Mucosa of descending colon (tissue), 3 donors: ENCODE results near the gene EI24. TPM values are rescaled to one million over a fixed set of nuclear protein-coding genes. Genes with fewer than 3 reads are reported as not detected.

Experiments
- ATAC-seq: fragments of 200-7000 bp; cut with Tn5 transposase; one replicate; pipeline ENCODE4 v1.9.1; 2020; ENCODE audit warnings: mild to moderate bottlenecking, moderate library complexity
- DNase-seq, 3 donors: peaks; one replicate each; pipeline ENCODE4 v3.0.0-alpha.2; 2020
- H3K36me3 ChIP-seq: fragments of 200-600 bp; one replicate; pipeline ENCODE4 v1.8.0; 2021; ENCODE audit warnings: low read depth, mild to moderate bottlenecking
- H3K4me1 ChIP-seq: fragments of 200-600 bp; one replicate; pipeline ENCODE4 v1.8.0; 2021; ENCODE audit warnings: low read depth, mild to moderate bottlenecking
- H3K4me3 ChIP-seq: fragments of 200-600 bp; one replicate; pipeline ENCODE4 v1.8.0; 2021; ENCODE audit warnings: mild to moderate bottlenecking
- H3K9me3 ChIP-seq: fragments of 200-600 bp; one replicate; pipeline ENCODE4 v1.8.0; 2021; ENCODE audit warnings: mild to moderate bottlenecking
- CTCF ChIP-seq: fragments of 200-600 bp; IDR thresholded peaks from one replicate; pipeline ENCODE4 v1.8.0; 2022; ENCODE audit warnings: antibody characterized with exemption, mild to moderate bottlenecking
- intact Hi-C, 2 donors: fragments of 100-400 bp; cut with DNase I in 1 of 2; cut with micrococcal nuclease in 1 of 2; formaldehyde crosslinking; loops; one replicate each; pipeline versions ENCODE4 v1.11.0 to v1.11.1; 2022; cut with DNase I, micrococcal nuclease
- total RNA-seq, 3 donors: library from RNA; stranded (reverse); fragmentation: NEBNext Ultra II Directional in 2 of 3; extraction: Animal tissue kit (Norgen Biotek cat#: 25700) in 2 of 3; gene quantifications; one replicate each; pipeline versions ENCODE4 v1.2.1 to v1.2.4, GENCODE V29; 2021 to 2023
- donor health status: DM: no; HTN: no; CAD: no; lungs with moderate emphysema.
- donor health status: DM: no; HTN: no; CAD: no.
- donor health status: DM: no; HTN: yes; CAD: no.

EI24 gene
- total RNA-seq, 3 donors from 2014 or later: 70.6 to 83.1 (median 77.0) TPM

GRCh38 chr11:125542709-125543108 is 26.6 kb upstream of the EI24 start:
- intact Hi-C loops: no loop called here
- Histone ChIP-seq H3K4me1 (no peaks in the 10 kb centered on the region), H3K36me3 (no peaks in the 10 kb centered on the region), H3K4me3 (no peak overlapping the region), H3K9me3 (peaks cover 17% of the 10 kb centered on the region)
- no peak for DNase-seq
- ATAC-seq: no peak
- TF ChIP-seq CTCF: no peak

- no peak for ATAC-seq
Measured at GRCh38 chr11:125550780-125551179, 18.5 kb upstream of the EI24 start.

GRCh38 chr11:125551835-125552342 is 17.4 kb upstream of the EI24 start:
- intact Hi-C loops: no loop called here
- Histone ChIP-seq H3K4me1 (no peaks in the 10 kb centered on the region), H3K36me3 (no peaks in the 10 kb centered on the region), H3K4me3 (no peak overlapping the region), H3K9me3 (peaks cover 28% of the 10 kb centered on the region)
- no peak for TF ChIP-seq CTCF
- ATAC-seq (no peak), DNase-seq (no peak)

More at GRCh38 chr11:125550780-125551179, 18.5 kb upstream of the EI24 start:
- H3K4me1 ChIP-seq: no peaks in the 10 kb centered on the region
- intact Hi-C loops: no loop called here
- DNase-seq: no peak
- no peaks in the 10 kb centered on the region for H3K36me3 ChIP-seq
- no peak overlapping the region for H3K4me3 ChIP-seq
- H3K9me3 ChIP-seq: peaks cover 28% of the 10 kb centered on the region
- no peak for TF ChIP-seq CTCF

GRCh38 chr11:125552927-125553326 is 16.4 kb upstream of the EI24 start:
- H3K36me3 ChIP-seq: no peaks in the 10 kb centered on the region
- DNase-seq: no peak
- ATAC-seq: no peak
- H3K4me3 ChIP-seq: no peak overlapping the region
- intact Hi-C loops: no loop called here
- no peak for TF ChIP-seq CTCF
- H3K4me1 ChIP-seq: no peaks in the 10 kb centered on the region
- H3K9me3 ChIP-seq: peaks cover 28% of the 10 kb centered on the region

- Histone ChIP-seq H3K4me3 (no peak overlapping the region), H3K4me1 (no peaks in the 10 kb centered on the region), H3K36me3 (no peaks in the 10 kb centered on the region), H3K9me3 (peaks cover 28% of the 10 kb centered on the region)
- DNase-seq: no peak
- TF ChIP-seq CTCF: no peak
- no peak for ATAC-seq
- intact Hi-C loops: no loop called here
Measured at GRCh38 chr11:125553357-125553756, 15.9 kb upstream of the EI24 start.

GRCh38 chr11:125554038-125554437 is 15.2 kb upstream of the EI24 start:
- Histone ChIP-seq H3K9me3 (peaks cover 28% of the 10 kb centered on the region), H3K4me1 (no peaks in the 10 kb centered on the region), H3K4me3 (no peak overlapping the region), H3K36me3 (no peaks in the 10 kb centered on the region)
- ATAC-seq (no peak), DNase-seq (no peak)
- TF ChIP-seq CTCF: no peak
- intact Hi-C loops: no loop called here
